COLO829 (cell line): ENCODE results near the gene RALBP1.
"Not testable (repeated sequence)": the region's sequence is repeated elsewhere in the genome, so short reads cannot be mapped to it uniquely, and the experiment has no call there.

Experiments
- DNase-seq: peaks from one replicate; pipeline ENCODE4 v3.0.0; 2012; ENCODE audit warnings: low spot score

Gene RALBP1

GRCh38 chr18:9454061-9454703, 21.1 kb upstream of the RALBP1 start:
- DNase-seq, result no peak

GRCh38 chr18:9455718-9456511, 19.4 kb upstream of the RALBP1 start:
- no peak for DNase-seq

GRCh38 chr18:9466127-9466526, 9.2 kb upstream of the RALBP1 start:
- no peak for DNase-seq

- no peak for DNase-seq
Observed at GRCh38 chr18:9466846-9467245, 8.5 kb upstream of the RALBP1 start.

GRCh38 chr18:9468998-9469397, 6.3 kb upstream of the RALBP1 start:
- no peak for DNase-seq

- DNase-seq, result no peak
Observed at GRCh38 chr18:9469685-9470084, 5.6 kb upstream of the RALBP1 start.

- peak; percentile 25 for DNase-seq
Observed at GRCh38 chr18:9474108-9474982, 968 bp upstream of the RALBP1 start.

- DNase-seq, result no peak
Observed at GRCh38 chr18:9475643-9476591, 604 bp downstream of the RALBP1 start.

GRCh38 chr18:9476949-9477348, 1.6 kb downstream of the RALBP1 start:
- DNase-seq, result not testable (repeated sequence)

GRCh38 chr18:9477509-9477908, 2.2 kb downstream of the RALBP1 start:
- DNase-seq, result no peak

GRCh38 chr18:9478545-9478944, 3.2 kb downstream of the RALBP1 start:
- DNase-seq, result no peak

GRCh38 chr18:9482790-9483189, 7.5 kb downstream of the RALBP1 start:
- DNase-seq, result no peak

- no peak for DNase-seq
Observed at GRCh38 chr18:9483526-9483925, 8.2 kb downstream of the RALBP1 start.

GRCh38 chr18:9484856-9485255, 9.5 kb downstream of the RALBP1 start:
- DNase-seq, result not testable (repeated sequence)

- DNase-seq, result no peak
Observed at GRCh38 chr18:9488538-9488937, 13.2 kb downstream of the RALBP1 start.

- DNase-seq, result peak; percentile 2
Observed at GRCh38 chr18:9494778-9495331, 19.5 kb downstream of the RALBP1 start.

- DNase-seq, result no peak
Observed at GRCh38 chr18:9495465-9495864, 20.2 kb downstream of the RALBP1 start.

GRCh38 chr18:9495916-9496705, 20.8 kb downstream of the RALBP1 start:
- no peak for DNase-seq

GRCh38 chr18:9506046-9506792, 30.9 kb downstream of the RALBP1 start:
- DNase-seq, result no peak
